ENCODE measurements around the gene DUOX1.

Gene DUOX1

GRCh38 chr15:45169608-45170480 is 40.0 kb downstream of the DUOX1 start:
- no peak overlapping the region for H3K9ac ChIP-seq (ENCODE audit: low read length)
- no peaks in the 10 kb centered on the region for H3K9me3 ChIP-seq (ENCODE audit: insufficient read depth, low read length)
- peaks cover 22% of the 10 kb centered on the region for H3K4me1 ChIP-seq (ENCODE audit: low read length)
- no peaks in the 10 kb centered on the region for H3K27me3 ChIP-seq (ENCODE audit: low read depth, low read length)
- peak overlapping the region; percentile 20 for H3K4me2 ChIP-seq (ENCODE audit: low read length)
- no peak overlapping the region for H2AFZ ChIP-seq (ENCODE audit: low read depth, low read length)
- TF ChIP-seq EZH2phosphoT487 (IDR thresholded peaks at IDR 0.05; ENCODE audit: low read depth) (no peak), CTCF (IDR thresholded peaks at IDR 0.05; ENCODE audit: low read depth, low read length) (no peak)
- H3K4me3 ChIP-seq (ENCODE audit: low read length): no peak overlapping the region
- no peaks in the 10 kb centered on the region for H4K20me1 ChIP-seq (ENCODE audit: insufficient read depth, low read length)
- no peak overlapping the region for H3K27ac ChIP-seq (ENCODE audit: low read length)
- peaks cover 11% of the 10 kb centered on the region for H3K79me2 ChIP-seq (ENCODE audit: low read length)
- no peaks in the 10 kb centered on the region for H3K36me3 ChIP-seq (replicated peaks; ENCODE audit: low read depth, low read length)

GRCh38 chr15:45171912-45172311 is 42.1 kb downstream of the DUOX1 start:
- Histone ChIP-seq H2AFZ (ENCODE audit: low read depth, low read length) (no peak overlapping the region), H3K79me2 (ENCODE audit: low read length) (no peaks in the 10 kb centered on the region), H3K27ac (ENCODE audit: low read length) (no peak overlapping the region), H3K36me3 (replicated peaks; ENCODE audit: low read depth, low read length) (no peaks in the 10 kb centered on the region), H3K4me1 (ENCODE audit: low read length) (peaks cover 13% of the 10 kb centered on the region), H4K20me1 (ENCODE audit: insufficient read depth, low read length) (no peaks in the 10 kb centered on the region), H3K9ac (ENCODE audit: low read length) (no peak overlapping the region), H3K4me2 (ENCODE audit: low read length) (no peak overlapping the region), H3K9me3 (ENCODE audit: insufficient read depth, low read length) (no peaks in the 10 kb centered on the region), H3K27me3 (ENCODE audit: low read depth, low read length) (no peaks in the 10 kb centered on the region), H3K4me3 (ENCODE audit: low read length) (no peak overlapping the region)
- no peak for TF ChIP-seq EZH2phosphoT487 (IDR thresholded peaks at IDR 0.05; ENCODE audit: low read depth)
- TF ChIP-seq CTCF (IDR thresholded peaks at IDR 0.05; ENCODE audit: low read depth, low read length): no peak

GRCh38 chr15:45174069-45174468 is 44.3 kb downstream of the DUOX1 start:
- Histone ChIP-seq H3K27me3 (ENCODE audit: low read depth, low read length) (no peaks in the 10 kb centered on the region), H2AFZ (ENCODE audit: low read depth, low read length) (no peak overlapping the region), H3K36me3 (replicated peaks; ENCODE audit: low read depth, low read length) (no peaks in the 10 kb centered on the region), H3K4me1 (ENCODE audit: low read length) (peaks cover 9% of the 10 kb centered on the region), H3K27ac (ENCODE audit: low read length) (no peak overlapping the region), H4K20me1 (ENCODE audit: insufficient read depth, low read length) (no peaks in the 10 kb centered on the region), H3K4me2 (ENCODE audit: low read length) (no peak overlapping the region), H3K9me3 (ENCODE audit: insufficient read depth, low read length) (no peaks in the 10 kb centered on the region), H3K9ac (ENCODE audit: low read length) (no peak overlapping the region), H3K79me2 (ENCODE audit: low read length) (no peaks in the 10 kb centered on the region), H3K4me3 (ENCODE audit: low read length) (no peak overlapping the region)
- TF ChIP-seq EZH2phosphoT487 (IDR thresholded peaks at IDR 0.05; ENCODE audit: low read depth) (no peak), CTCF (IDR thresholded peaks at IDR 0.05; ENCODE audit: low read depth, low read length) (no peak)

- Histone ChIP-seq H3K27ac (ENCODE audit: low read length) (no peak overlapping the region), H3K9ac (ENCODE audit: low read length) (no peak overlapping the region), H4K20me1 (ENCODE audit: insufficient read depth, low read length) (no peaks in the 10 kb centered on the region), H3K79me2 (ENCODE audit: low read length) (no peaks in the 10 kb centered on the region), H3K4me2 (ENCODE audit: low read length) (no peak overlapping the region), H3K4me3 (ENCODE audit: low read length) (no peak overlapping the region), H2AFZ (ENCODE audit: low read depth, low read length) (no peak overlapping the region), H3K27me3 (ENCODE audit: low read depth, low read length) (no peaks in the 10 kb centered on the region), H3K4me1 (ENCODE audit: low read length) (peaks cover 6% of the 10 kb centered on the region), H3K36me3 (replicated peaks; ENCODE audit: low read depth, low read length) (no peaks in the 10 kb centered on the region), H3K9me3 (ENCODE audit: insufficient read depth, low read length) (no peaks in the 10 kb centered on the region)
- no peak for TF ChIP-seq EZH2phosphoT487 (IDR thresholded peaks at IDR 0.05; ENCODE audit: low read depth)
- no peak for TF ChIP-seq CTCF (IDR thresholded peaks at IDR 0.05; ENCODE audit: low read depth, low read length)
These were observed 44.8 kb downstream of the DUOX1 start for GRCh38 chr15:45174577-45174976.
